DMS53 treated with DMSO at 0.1 percent for 48 hours (cell line): ENCODE data around the gene KLHL18.
"Not testable (repeated sequence)": the region's sequence is repeated elsewhere in the genome, so short reads cannot be mapped to it uniquely, and the experiment has no call there.

ENCODE experiments used
- DNase-seq: peaks from one replicate; lab custom pipeline; 2025; ENCODE audit not compliant: unreplicated experiment; lab: John Stamatoyannopoulos, UW

KLHL18 gene

GRCh38 chr3:47356201-47356600, 73.5 kb downstream of the KLHL18 start:
- no peak for DNase-seq

- no peak for DNase-seq
Measured at GRCh38 chr3:47359323-47359722, 76.6 kb downstream of the KLHL18 start.

GRCh38 chr3:47360110-47360517, 77.4 kb downstream of the KLHL18 start:
- not testable (repeated sequence) for DNase-seq

GRCh38 chr3:47362701-47363100, 80.0 kb downstream of the KLHL18 start:
- DNase-seq = no peak

GRCh38 chr3:47365213-47366153, 82.7 kb downstream of the KLHL18 start:
- no peak for DNase-seq

GRCh38 chr3:47366833-47367232, 84.1 kb downstream of the KLHL18 start:
- DNase-seq = no peak

GRCh38 chr3:47367631-47368030, 84.9 kb downstream of the KLHL18 start:
- DNase-seq = no peak

- DNase-seq = not testable (repeated sequence)
Measured at GRCh38 chr3:47370020-47370419, 87.3 kb downstream of the KLHL18 start.

GRCh38 chr3:47370887-47371697, 88.3 kb downstream of the KLHL18 start:
- no peak for DNase-seq

- DNase-seq = no peak
Measured at GRCh38 chr3:47374587-47374986, 91.8 kb downstream of the KLHL18 start.

- no peak for DNase-seq
Measured at GRCh38 chr3:47376393-47376792, 93.6 kb downstream of the KLHL18 start.

GRCh38 chr3:47377186-47377585, 94.4 kb downstream of the KLHL18 start:
- DNase-seq = no peak

GRCh38 chr3:47378869-47379268, 96.1 kb downstream of the KLHL18 start:
- no peak for DNase-seq

GRCh38 chr3:47379411-47379899, 96.7 kb downstream of the KLHL18 start:
- DNase-seq = no peak

GRCh38 chr3:47380026-47380600, 97.4 kb downstream of the KLHL18 start:
- DNase-seq = no peak

- DNase-seq = peak; percentile 66
Measured at GRCh38 chr3:47380601-47381316, 98.0 kb downstream of the KLHL18 start, which contains the start of gene PTPN23. PTPN23 (plus strand) TSS chr3:47381021; CDS start chr3:47381097, 76 bp downstream.

GRCh38 chr3:47381317-47382157, 98.8 kb downstream of the KLHL18 start:
- DNase-seq = peak; percentile 18

- DNase-seq = no peak
Measured at GRCh38 chr3:47384425-47384824, 101.7 kb downstream of the KLHL18 start.

- no peak for DNase-seq
Measured at GRCh38 chr3:47385007-47385406, 102.3 kb downstream of the KLHL18 start.

GRCh38 chr3:47385796-47386195, 103.1 kb downstream of the KLHL18 start:
- no peak for DNase-seq
